ENCODE results near the gene MFAP4. TPM values are rescaled to one million over a fixed set of nuclear protein-coding genes. Genes with fewer than 3 reads are reported as not detected.

Gene MFAP4
- total RNA-seq, 1 donor from 2014 or later = not detected

GRCh38 chr17:19338031-19338990, 48.7 kb downstream of the MFAP4 start:
- DNase-seq (ENCODE audit: extremely low read depth, low read depth, low spot score) = no peak

- no peak for DNase-seq (ENCODE audit: extremely low read depth, low read depth, low spot score)
Observed at GRCh38 chr17:19337712-19338023, 49.3 kb downstream of the MFAP4 start.

GRCh38 chr17:19336938-19337711, 49.9 kb downstream of the MFAP4 start:
- DNase-seq (ENCODE audit: extremely low read depth, low read depth, low spot score) = no peak

GRCh38 chr17:19335951-19336631, 50.9 kb downstream of the MFAP4 start:
- DNase-seq (ENCODE audit: extremely low read depth, low read depth, low spot score) = no peak

- DNase-seq (ENCODE audit: extremely low read depth, low read depth, low spot score) = no peak
Observed at GRCh38 chr17:19334331-19334730, 52.7 kb downstream of the MFAP4 start.

- no peak for DNase-seq (ENCODE audit: extremely low read depth, low read depth, low spot score)
Observed at GRCh38 chr17:19333736-19334290, 53.2 kb downstream of the MFAP4 start.

Other genes with a start within 250 kb of the MFAP4 start
- gene EPN2, start 149.8 kb downstream of the MFAP4 start, total RNA-seq = 29.2 and 53.4 TPM in 2 replicates
- gene B9D1, start 24.5 kb downstream of the MFAP4 start, total RNA-seq = 20.0 and 22.6 TPM in 2 replicates
- gene MAPK7, start 8.7 kb downstream of the MFAP4 start, total RNA-seq = 24.9 and 36.8 TPM in 2 replicates
- 0.12 TPM in 1 of 2 replicates, not detected in the other for gene RNF112, start 24.0 kb upstream of the MFAP4 start, total RNA-seq
- 0.29 and 0.35 TPM in 2 replicates for gene SLC47A1, start 146.7 kb upstream of the MFAP4 start, total RNA-seq